HCT116 (cell line): ENCODE measurements around the gene OR2AE1.

ENCODE experiments used
- EZH2 ChIP-seq: fragments of 200-600 bp; sonication (generic); IDR thresholded peaks from 2 replicates; pipeline ENCODE4 v1.6.1; 2017; ENCODE audit warnings: antibody characterized with exemption, mixed run types
- EZH2phosphoT487 ChIP-seq: fragments of 200-600 bp; IDR thresholded peaks from 2 replicates; pipeline ENCODE4 v1.6.1; 2018; ENCODE audit warnings: antibody characterized with exemption, borderline replicate concordance
- JUND ChIP-seq: IDR thresholded peaks from 2 replicates; pipeline ENCODE4 v1.6.1; 2012
- POLR2A ChIP-seq: IDR thresholded peaks from 2 replicates; pipeline ENCODE4 v1.7.0; 2011; ENCODE audit warnings: borderline replicate concordance; ENCODE audit not compliant: insufficient read depth, insufficient read length; ENCODE audit errors: extremely low read depth
- POLR2AphosphoS5 ChIP-seq: IDR thresholded peaks from 2 replicates; pipeline ENCODE4 v1.6.1; 2011; ENCODE audit warnings: mild to moderate bottlenecking, low read depth, low read length, moderate library complexity
- RAD21 ChIP-seq: IDR thresholded peaks from 2 replicates; pipeline ENCODE4 v1.6.1; 2012; ENCODE audit warnings: low read depth, mild to moderate bottlenecking
- SRF ChIP-seq: IDR thresholded peaks from 2 replicates; pipeline ENCODE4 v1.6.1; 2012; ENCODE audit warnings: low read depth
- ZNF274 ChIP-seq: fragments of 200-500 bp; sonication (Bioruptor generic); IDR thresholded peaks from 2 replicates; pipeline ENCODE4 v1.6.1; 2014; ENCODE audit warnings: mild to moderate bottlenecking, low read depth, low read length, inconsistent platforms
- TF ChIP-seq, protein P1 (sequence below), 3 experiments: fragments of 200-600 bp in 1 of 3; sonication (generic) in 1 of 3; IDR thresholded peaks in 2 of 3; conservative IDR thresholded peaks in 1 of 3; 2 replicates each; pipeline ENCODE4 v1.5.1; 2012 to 2017; ENCODE audit warnings: low read depth in 2 of 3, low read length in 2 of 3, antibody characterized with exemption in 1 of 3, borderline replicate concordance in 1 of 3, control low read depth in 1 of 3, mild to moderate bottlenecking in 1 of 3, mixed read lengths in 1 of 3, mixed run types in 1 of 3, moderate library complexity in 1 of 3; ENCODE audit not compliant: insufficient read depth in 1 of 3
- TF ChIP-seq, protein P2 (sequence below): IDR thresholded peaks from 2 replicates; pipeline ENCODE4 v1.6.1; 2012

- TF ChIP-seq, protein P1, sequence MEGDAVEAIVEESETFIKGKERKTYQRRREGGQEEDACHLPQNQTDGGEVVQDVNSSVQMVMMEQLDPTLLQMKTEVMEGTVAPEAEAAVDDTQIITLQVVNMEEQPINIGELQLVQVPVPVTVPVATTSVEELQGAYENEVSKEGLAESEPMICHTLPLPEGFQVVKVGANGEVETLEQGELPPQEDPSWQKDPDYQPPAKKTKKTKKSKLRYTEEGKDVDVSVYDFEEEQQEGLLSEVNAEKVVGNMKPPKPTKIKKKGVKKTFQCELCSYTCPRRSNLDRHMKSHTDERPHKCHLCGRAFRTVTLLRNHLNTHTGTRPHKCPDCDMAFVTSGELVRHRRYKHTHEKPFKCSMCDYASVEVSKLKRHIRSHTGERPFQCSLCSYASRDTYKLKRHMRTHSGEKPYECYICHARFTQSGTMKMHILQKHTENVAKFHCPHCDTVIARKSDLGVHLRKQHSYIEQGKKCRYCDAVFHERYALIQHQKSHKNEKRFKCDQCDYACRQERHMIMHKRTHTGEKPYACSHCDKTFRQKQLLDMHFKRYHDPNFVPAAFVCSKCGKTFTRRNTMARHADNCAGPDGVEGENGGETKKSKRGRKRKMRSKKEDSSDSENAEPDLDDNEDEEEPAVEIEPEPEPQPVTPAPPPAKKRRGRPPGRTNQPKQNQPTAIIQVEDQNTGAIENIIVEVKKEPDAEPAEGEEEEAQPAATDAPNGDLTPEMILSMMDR (IDR thresholded peaks at IDR 0.05 in 2 of 3, conservative IDR thresholded peaks at IDR 0.05 in 1 of 3; ENCODE audit: borderline replicate concordance in 1 of 3, insufficient read depth in 1 of 3, low read depth in 2 of 3, low read length in 2 of 3): no peak
- TF ChIP-seq EZH2 (no peak), RAD21 (no peak), EZH2phosphoT487 (no peak), ZNF274 (no peak), POLR2A (no peak), SRF (no peak), JUND (no peak), POLR2AphosphoS5 (no peak)
- TF ChIP-seq, protein P2, sequence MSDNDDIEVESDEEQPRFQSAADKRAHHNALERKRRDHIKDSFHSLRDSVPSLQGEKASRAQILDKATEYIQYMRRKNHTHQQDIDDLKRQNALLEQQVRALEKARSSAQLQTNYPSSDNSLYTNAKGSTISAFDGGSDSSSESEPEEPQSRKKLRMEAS: no peak
Measured at GRCh38 chr7:99835189-99835588, 41.6 kb downstream of the OR2AE1 start.
